CD4-positive, alpha-beta T cell treated with Interleukin-15 for 1 hour (primary cell): ENCODE results near the gene TBCD.
"Not testable (repeated sequence)": the region's sequence is repeated elsewhere in the genome, so short reads cannot be mapped to it uniquely, and the experiment has no call there.

Experiments
- DNase-seq: peaks from one replicate; pipeline ENCODE4 v3.0.0-alpha.2; 2020

Gene TBCD

DNA sequence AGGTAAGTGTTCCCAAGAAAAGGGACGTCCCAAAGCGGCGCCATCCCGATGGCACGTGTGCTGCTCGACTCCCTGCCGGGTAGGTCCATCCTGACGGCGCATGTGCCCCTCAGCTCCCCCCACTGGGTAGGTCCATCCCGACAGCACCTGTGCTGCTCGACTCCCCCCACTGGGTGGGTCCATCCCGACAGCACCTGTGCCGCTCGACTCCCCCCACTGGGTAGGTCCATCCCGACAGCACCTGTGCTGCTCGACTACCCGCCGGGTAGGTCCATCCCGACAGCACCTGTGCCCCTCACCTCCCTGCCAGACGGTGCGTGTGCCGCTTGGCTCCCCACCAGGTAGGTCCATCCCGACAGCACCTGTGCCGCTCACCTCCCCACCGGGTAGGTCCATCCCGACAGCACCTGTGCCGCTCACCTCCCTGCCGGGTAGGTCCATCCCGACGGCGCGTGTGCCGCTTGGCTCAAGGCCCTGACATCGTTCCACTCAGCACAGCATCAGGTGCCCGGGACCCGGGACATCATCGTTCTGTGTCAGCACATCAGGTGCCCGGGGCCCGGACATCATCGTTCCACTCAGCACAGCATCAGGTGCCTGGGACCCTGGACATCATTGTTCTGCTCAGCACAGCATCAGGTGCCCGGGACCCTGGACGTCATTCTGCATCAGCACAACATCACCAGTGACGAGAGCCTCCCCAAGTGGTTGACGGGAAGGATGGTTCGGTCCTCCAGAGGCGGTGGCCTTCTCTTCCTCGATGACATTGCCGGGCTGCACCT lies 22.2 kb upstream of the TBCD start:
- DNase-seq, result no peak

DNA sequence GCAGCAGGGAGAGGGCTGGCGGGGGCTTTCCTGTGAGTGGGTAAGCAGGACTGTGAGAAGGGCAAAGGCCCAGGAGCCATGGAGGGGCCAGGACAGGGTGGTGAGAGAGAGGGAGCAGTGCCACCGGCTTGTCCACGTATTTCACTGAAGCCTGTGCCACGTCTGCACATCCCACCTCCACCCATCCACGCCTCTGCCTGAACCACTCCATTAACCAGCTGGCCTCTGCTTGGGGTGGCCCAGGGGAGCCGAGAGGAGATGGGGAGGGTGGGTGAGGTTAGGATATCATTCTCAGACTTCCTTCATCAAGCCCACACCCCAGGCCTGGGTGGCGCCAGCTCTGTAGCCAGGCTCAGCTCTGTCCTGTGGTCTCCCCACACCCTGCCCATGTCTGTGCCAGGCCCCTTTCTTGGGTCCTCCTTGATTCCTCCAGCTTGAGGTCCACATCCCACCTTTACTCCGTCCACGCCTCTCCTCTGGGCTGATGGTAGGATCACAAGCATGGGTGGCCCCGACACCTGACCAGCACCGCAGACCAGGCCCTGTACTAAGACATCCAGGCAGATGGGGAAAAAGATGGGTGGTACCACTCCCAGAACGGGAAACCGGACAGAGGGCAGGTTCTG lies 19.6 kb upstream of the TBCD start:
- no peak for DNase-seq

GRCh38 chr17:82734987-82735866 lies 16.6 kb upstream of the TBCD start, which contains the start of gene FN3K:
Gene FN3K (plus strand): TSS chr17:82735615. CDS start chr17:82735637, 22 bp downstream.
- DNase-seq, result no peak

DNA sequence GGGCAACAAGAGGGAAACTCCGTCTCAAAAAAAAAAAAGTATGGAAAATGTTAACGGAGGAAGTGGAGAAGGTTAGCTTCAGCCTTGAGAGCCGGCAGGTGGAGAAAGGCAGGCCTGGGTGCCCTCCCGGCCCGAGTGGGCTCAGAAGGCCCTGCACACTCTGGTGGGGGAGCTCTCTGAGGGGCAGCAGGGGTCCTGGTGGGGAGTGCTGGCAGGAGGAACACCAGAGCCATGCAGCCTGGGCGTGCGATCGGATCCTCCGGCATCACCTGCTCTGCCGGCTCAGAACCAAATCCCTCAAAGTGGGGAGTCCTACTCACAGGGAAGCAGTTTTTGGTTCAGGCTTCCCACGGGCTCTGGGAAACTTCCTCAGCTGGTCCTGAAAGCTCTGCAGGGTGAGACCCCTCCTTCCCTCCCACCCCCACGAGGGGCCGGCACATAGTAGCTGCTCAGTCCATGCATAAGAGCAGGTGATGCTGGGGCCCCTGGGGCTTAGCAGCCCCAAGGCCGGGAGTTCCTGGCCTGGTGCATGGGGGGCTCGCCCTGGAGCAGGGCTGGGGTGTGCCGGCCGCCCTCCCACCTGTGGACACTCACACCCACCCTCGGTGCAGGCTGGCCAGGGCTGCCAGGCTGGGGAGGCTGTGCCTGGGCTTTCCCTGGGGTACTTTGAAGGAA lies 15.2 kb upstream of the TBCD start:
- DNase-seq, result no peak

DNA sequence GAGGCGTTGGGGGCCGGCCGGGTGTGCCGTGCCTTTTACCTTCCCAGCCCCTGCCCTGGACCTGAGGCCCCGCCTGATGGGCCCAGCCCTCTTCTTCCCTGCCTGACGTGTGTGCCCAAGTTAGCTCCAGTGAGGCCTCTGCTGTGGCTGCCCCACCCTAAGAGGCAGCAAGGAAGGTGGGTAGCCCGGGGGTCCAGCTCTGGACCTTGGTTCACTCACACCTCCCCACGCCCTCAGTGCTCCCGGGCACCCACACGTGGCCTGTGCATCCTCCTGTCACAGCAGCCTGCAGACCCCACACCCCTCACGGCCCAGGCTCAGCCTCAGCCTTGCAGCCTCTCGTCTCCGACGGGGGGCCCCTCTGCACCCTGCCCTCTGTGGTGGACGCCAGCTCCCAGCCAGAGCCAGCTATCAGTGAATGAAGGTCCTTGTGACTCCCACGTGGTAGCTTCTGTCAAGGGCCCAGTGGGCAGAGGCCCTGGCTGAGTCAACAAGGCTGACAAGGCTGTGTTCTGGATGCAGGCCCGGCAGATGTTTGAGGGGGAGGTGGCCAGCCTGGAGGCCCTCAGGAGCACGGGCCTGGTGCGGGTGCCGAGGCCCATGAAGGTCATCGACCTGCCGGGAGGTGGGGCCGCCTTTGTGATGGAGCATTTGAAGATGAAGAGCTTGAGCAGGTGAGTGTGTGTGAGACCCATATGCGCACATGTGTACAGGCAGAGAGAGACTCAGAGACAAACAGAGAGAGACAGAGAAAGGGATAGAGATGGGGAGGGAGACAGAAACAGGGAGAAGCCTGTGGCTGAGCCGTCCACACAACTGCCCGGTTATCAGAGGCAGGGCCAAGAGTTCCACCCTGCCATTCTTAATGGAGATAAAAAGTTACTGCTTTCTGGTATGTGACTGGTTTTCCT lies 13.6 kb upstream of the TBCD start:
- DNase-seq, result no peak

- no peak for DNase-seq
Observed at GRCh38 chr17:82740906-82741759, 10.7 kb upstream of the TBCD start.

DNA sequence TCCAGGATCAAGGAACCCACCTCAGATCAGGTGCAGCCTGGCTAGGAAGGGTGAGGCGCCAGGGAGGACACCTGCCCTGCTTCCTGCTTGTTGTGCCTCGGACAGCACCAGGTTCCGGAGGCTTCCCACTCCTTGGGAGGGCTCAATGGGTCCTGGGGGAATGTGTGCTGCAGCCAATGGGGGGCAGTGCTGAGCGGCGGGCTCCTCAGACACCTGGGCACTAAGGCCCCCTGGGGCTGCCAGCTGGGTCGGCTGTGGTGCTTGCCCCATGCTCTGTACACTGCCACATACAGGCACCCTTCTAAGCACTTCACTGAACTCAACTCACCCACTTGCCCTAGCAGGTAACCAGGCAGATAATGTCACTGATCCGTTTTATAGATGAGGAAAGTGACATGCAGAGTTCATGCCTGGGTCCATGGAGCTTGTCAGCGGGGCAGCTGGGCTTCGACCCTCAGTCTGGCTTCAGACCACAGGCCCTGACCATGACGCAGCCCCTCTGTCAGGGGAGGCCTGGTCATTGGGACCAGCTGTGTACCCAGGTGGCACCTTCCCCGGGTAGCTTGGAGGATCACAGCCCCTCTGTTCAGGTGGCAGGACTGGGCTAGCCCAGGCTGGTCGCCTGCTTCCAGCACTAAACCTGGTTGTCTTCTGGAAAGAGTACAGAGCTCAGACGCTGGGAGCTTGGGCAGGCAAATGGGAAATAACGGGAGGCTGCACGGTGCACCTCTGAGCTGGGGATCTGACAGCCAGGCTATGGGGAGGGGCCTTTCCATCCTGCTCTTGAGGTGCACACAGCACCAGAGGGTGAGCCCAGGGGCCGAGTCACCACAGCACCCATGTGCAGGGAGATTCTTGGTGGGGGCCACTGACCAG lies 8.3 kb upstream of the TBCD start:
- no peak for DNase-seq

DNA sequence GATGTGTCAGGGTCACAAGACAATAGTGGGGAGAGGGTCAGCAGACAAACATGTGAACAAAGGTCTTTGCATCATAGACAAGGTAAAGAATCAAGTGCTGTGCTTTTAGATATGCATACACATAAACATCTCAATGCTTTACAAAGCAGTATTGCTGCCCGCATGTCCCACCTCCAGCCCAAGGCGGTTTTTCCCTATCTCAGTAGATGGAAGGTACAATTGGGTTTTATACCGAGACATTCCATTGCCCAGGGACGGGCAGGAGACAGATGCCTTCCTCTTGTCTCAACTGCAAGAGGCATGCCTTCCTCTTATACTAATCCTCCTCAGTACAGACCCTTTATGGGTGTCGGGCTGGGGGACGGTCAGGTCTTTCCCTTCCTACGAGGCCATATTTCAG lies 7.1 kb upstream of the TBCD start:
- not testable (repeated sequence) for DNase-seq

DNA sequence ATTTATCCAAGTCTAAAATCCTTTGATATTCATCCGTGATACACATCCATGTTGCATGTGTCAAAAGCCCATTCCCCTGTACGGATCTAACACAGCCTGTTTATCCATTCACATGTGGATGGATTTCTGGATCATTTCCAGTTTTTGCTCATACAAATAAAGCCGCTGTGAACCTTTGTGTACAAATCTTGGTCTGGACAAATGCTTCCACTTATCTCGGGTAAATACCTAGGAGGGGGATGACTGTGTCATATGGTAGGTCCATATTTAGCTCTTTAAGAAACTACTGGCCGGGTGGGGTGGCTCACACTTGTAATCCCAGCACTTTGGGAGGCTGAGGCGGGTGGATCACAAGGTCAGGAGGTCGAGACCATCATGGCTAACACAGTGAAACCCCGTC lies 6.3 kb upstream of the TBCD start:
- no peak for DNase-seq

DNA sequence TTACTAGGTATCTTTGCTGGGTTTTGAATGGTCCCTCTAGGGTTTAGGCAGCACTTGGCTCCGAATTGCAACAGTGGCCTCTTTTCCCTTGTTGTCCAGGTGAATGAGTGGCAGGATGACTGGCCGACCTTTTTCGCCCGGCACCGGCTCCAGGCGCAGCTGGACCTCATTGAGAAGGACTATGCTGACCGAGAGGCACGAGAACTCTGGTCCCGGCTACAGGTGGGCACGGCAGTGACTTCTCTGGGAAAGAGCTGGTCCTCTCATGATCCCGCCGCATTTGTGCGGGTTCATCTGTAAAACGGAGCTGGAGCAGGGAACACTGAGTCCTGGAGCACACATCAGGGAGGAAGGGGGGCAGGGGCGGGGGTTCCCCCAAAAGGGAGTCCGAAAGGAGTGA lies 3.1 kb upstream of the TBCD start:
- DNase-seq, result no peak

DNA sequence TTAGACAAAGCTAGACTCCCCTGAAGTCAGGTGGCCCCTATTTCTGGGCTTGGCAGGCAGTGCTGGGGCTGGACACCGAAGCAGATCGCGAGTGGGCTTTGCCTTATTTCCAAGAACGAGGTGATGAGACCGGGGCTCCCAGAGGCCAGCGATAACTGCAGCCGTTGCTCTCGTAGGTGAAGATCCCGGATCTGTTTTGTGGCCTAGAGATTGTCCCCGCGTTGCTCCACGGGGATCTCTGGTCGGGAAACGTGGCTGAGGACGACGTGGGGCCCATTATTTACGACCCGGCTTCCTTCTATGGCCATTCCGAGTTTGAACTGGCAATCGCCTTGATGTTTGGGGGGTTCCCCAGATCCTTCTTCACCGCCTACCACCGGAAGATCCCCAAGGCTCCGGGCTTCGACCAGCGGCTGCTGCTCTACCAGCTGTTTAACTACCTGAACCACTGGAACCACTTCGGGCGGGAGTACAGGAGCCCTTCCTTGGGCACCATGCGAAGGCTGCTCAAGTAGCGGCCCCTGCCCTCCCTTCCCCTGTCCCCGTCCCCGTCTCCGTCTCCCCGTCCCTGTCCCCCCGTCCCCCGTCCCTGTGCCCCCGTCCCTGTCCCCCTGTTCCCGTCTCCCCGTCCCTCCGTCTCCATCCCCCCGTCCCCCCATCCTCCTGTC lies 1.5 kb upstream of the TBCD start:
- no peak for DNase-seq

GRCh38 chr17:82751171-82751570 lies 694 bp upstream of the TBCD start:
- no peak for DNase-seq

GRCh38 chr17:82752371-82753200 lies 721 bp downstream of the TBCD start:
- DNase-seq, result no peak

DNA sequence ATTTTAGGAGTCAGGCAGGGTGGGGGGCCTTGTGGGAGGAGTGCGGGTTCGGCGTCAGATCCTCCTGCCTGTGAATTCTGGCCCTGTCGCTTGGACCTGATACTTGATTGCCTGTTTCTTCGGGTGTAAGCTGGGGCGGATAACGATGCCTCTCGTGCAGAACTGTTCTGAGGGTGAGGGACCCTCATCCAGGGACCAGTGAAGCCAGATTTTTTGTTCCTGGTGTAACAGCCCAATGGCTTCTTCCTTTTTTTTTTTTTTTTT lies 1.3 kb downstream of the TBCD start:
- DNase-seq, result no peak

DNA sequence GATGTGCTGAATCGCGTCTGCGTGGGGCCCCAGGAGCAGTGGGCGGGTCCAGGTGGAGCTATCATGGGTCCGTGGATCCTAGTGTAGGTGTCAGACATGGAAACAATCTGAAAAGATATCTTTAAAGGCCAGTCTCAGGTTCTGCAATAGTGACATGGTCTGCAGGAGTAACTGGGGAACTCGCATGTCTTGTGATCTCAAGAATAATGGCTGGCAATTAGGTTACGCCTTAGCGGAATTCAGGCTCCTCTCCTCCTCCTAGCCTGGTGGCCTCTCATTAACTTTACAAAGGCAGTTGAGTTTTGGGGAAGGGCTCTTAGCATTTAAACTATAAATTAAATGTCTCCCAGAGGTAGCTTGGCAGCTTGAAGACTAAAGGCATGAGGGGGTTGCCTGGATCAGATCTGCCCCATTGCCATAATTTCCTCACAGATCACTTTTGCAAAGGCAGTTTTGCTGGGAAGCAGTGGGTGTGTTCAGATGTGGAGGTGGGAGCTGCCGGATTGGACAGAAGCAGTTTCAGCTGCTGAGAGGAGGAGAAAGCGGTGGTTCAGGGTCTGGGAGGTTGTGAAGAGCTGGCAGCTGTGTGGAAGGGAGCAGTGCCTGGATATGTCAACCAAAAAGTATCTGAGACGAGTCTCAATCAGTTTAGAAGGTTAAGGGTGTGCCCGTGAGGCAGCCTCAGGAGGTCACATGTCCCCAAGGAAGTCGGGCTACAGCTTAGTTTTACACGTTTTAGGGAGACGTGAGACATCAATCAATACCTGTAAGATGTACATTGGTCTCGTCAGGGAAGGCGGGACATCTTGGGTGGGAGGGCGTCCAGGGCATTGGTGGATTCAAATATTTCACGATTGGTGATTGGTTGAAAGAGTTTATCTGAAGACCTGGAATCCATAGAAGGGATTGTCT lies 2.7 kb downstream of the TBCD start:
- no peak for DNase-seq

GRCh38 chr17:82756166-82756565 lies 4.3 kb downstream of the TBCD start:
- DNase-seq, result no peak

GRCh38 chr17:82765371-82765770 lies 13.5 kb downstream of the TBCD start:
- DNase-seq, result no peak
